ENCODE measurements around the gene CHRM4.

Gene CHRM4

GRCh38 chr11:46431211-46431610 lies 39.6 kb upstream of the CHRM4 start:
- in situ Hi-C loops (cut with HindIII; ENCODE audit: low pct_ligation_motif_present, low sequenced_read_pairs), result no loop called here
- TF ChIP-seq CTCF (IDR thresholded peaks at IDR 0.05; ENCODE audit: low read depth, low read length, missing control alignments), result no peak
- Histone ChIP-seq H3K4me3 (ENCODE audit: low read depth, low read length) (no peak overlapping the region), H3K36me3 (replicated peaks) (peaks cover 16% of the 10 kb centered on the region), H3K27me3 (replicated peaks) (no peaks in the 10 kb centered on the region), H3K27ac (no peak overlapping the region)
- no peak for DNase-seq

GRCh38 chr11:46429717-46430116 lies 38.1 kb upstream of the CHRM4 start:
- TF ChIP-seq CTCF (IDR thresholded peaks at IDR 0.05; ENCODE audit: low read depth, low read length, missing control alignments), result no peak
- DNase-seq, result no peak
- in situ Hi-C loops (cut with HindIII; ENCODE audit: low pct_ligation_motif_present, low sequenced_read_pairs), result no loop called here
- no peaks in the 10 kb centered on the region for H3K27me3 ChIP-seq (replicated peaks)
- no peak overlapping the region for H3K27ac ChIP-seq
- H3K36me3 ChIP-seq (replicated peaks), result peaks cover 16% of the 10 kb centered on the region
- H3K4me3 ChIP-seq (ENCODE audit: low read depth, low read length), result no peak overlapping the region

GRCh38 chr11:46427364-46427763 lies 35.8 kb upstream of the CHRM4 start:
- in situ Hi-C loops (cut with HindIII; ENCODE audit: low pct_ligation_motif_present, low sequenced_read_pairs), result no loop called here
- no peak for TF ChIP-seq CTCF (IDR thresholded peaks at IDR 0.05; ENCODE audit: low read depth, low read length, missing control alignments)

GRCh38 chr11:46426233-46426991 lies 34.8 kb upstream of the CHRM4 start:
- Histone ChIP-seq H3K36me3 (replicated peaks) (no peaks in the 10 kb centered on the region), H3K27me3 (replicated peaks) (no peaks in the 10 kb centered on the region), H3K27ac (no peak overlapping the region), H3K4me3 (ENCODE audit: low read depth, low read length) (no peak overlapping the region)
- in situ Hi-C loops (cut with HindIII; ENCODE audit: low pct_ligation_motif_present, low sequenced_read_pairs), result no loop called here
- DNase-seq, result no peak
- no peak for TF ChIP-seq CTCF (IDR thresholded peaks at IDR 0.05; ENCODE audit: low read depth, low read length, missing control alignments)

More at GRCh38 chr11:46427364-46427763, 35.8 kb upstream of the CHRM4 start:
- H3K4me3 ChIP-seq (ENCODE audit: low read depth, low read length), result no peak overlapping the region
- H3K36me3 ChIP-seq (replicated peaks), result peaks cover 2% of the 10 kb centered on the region
- no peak for DNase-seq
- no peak overlapping the region for H3K27ac ChIP-seq
- no peaks in the 10 kb centered on the region for H3K27me3 ChIP-seq (replicated peaks)

GRCh38 chr11:46422588-46422987 lies 31.0 kb upstream of the CHRM4 start:
- no peak overlapping the region for H3K27ac ChIP-seq
- no peaks in the 10 kb centered on the region for H3K36me3 ChIP-seq (replicated peaks)
- in situ Hi-C loops (cut with HindIII; ENCODE audit: low pct_ligation_motif_present, low sequenced_read_pairs), result no loop called here
- H3K4me3 ChIP-seq (ENCODE audit: low read depth, low read length), result no peak overlapping the region
- no peaks in the 10 kb centered on the region for H3K27me3 ChIP-seq (replicated peaks)
- no peak for TF ChIP-seq CTCF (IDR thresholded peaks at IDR 0.05; ENCODE audit: low read depth, low read length, missing control alignments)
- no peak for DNase-seq
